Measurements from ENCODE around the gene SMAD2.

SMAD2 gene

GRCh38 chr18:47931718-47932103, 1.3 kb upstream of the SMAD2 start:
- DNase-seq (ENCODE audit: low read depth in 2 of 2): no peak

- peak; percentile 85 to 88 for DNase-seq (ENCODE audit: low read depth in 2 of 2)
Measured at GRCh38 chr18:47930931-47931717, 665 bp upstream of the SMAD2 start.

GRCh38 chr18:47929681-47930198, 719 bp downstream of the SMAD2 start:
- no peak for DNase-seq (ENCODE audit: low read depth in 2 of 2)

GRCh38 chr18:47928466-47928865, 2.0 kb downstream of the SMAD2 start:
- DNase-seq (ENCODE audit: low read depth in 2 of 2): no peak

GRCh38 chr18:47926101-47926850, 4.2 kb downstream of the SMAD2 start:
- DNase-seq (ENCODE audit: low read depth in 2 of 2): no peak

- DNase-seq (ENCODE audit: low read depth in 2 of 2): no peak
Measured at GRCh38 chr18:47919916-47920315, 10.5 kb downstream of the SMAD2 start.

GRCh38 chr18:47917923-47918610, 12.4 kb downstream of the SMAD2 start:
- no peak for DNase-seq (ENCODE audit: low read depth in 2 of 2)

- no peak for DNase-seq (ENCODE audit: low read depth in 2 of 2)
Measured at GRCh38 chr18:47915930-47916329, 14.5 kb downstream of the SMAD2 start.

- no peak for DNase-seq (ENCODE audit: low read depth in 2 of 2)
Measured at GRCh38 chr18:47915229-47915628, 15.2 kb downstream of the SMAD2 start.

- DNase-seq (ENCODE audit: low read depth in 2 of 2): no peak
Measured at GRCh38 chr18:47912794-47913585, 17.5 kb downstream of the SMAD2 start.

GRCh38 chr18:47912343-47912742, 18.1 kb downstream of the SMAD2 start:
- no peak for DNase-seq (ENCODE audit: low read depth in 2 of 2)

GRCh38 chr18:47911877-47912276, 18.6 kb downstream of the SMAD2 start:
- DNase-seq (ENCODE audit: low read depth in 2 of 2): no peak

GRCh38 chr18:47909484-47909883, 21.0 kb downstream of the SMAD2 start:
- DNase-seq (ENCODE audit: low read depth in 2 of 2): no peak

GRCh38 chr18:47908592-47908991, 21.9 kb downstream of the SMAD2 start:
- no peak for DNase-seq (ENCODE audit: low read depth in 2 of 2)

GRCh38 chr18:47906408-47906807, 24.1 kb downstream of the SMAD2 start:
- DNase-seq (ENCODE audit: low read depth in 2 of 2): no peak

- DNase-seq (ENCODE audit: low read depth in 2 of 2): no peak
Measured at GRCh38 chr18:47903809-47904208, 26.6 kb downstream of the SMAD2 start.

GRCh38 chr18:47901624-47902362, 28.7 kb downstream of the SMAD2 start:
- DNase-seq (ENCODE audit: low read depth in 2 of 2): no peak

GRCh38 chr18:47899107-47899840, 31.2 kb downstream of the SMAD2 start:
- DNase-seq (ENCODE audit: low read depth in 2 of 2): no peak

GRCh38 chr18:47898696-47899095, 31.8 kb downstream of the SMAD2 start:
- no peak for DNase-seq (ENCODE audit: low read depth in 2 of 2)

GRCh38 chr18:47898055-47898454, 32.4 kb downstream of the SMAD2 start:
- DNase-seq (ENCODE audit: low read depth in 2 of 2): no peak
